ENCODE results near the gene CTNS. TPM values are rescaled to one million over a fixed set of nuclear protein-coding genes. Genes with fewer than 3 reads are reported as not detected.

CTNS gene
- total RNA-seq, 2 donors from 2014 or later = 8.3 to 9.6 TPM

DNA sequence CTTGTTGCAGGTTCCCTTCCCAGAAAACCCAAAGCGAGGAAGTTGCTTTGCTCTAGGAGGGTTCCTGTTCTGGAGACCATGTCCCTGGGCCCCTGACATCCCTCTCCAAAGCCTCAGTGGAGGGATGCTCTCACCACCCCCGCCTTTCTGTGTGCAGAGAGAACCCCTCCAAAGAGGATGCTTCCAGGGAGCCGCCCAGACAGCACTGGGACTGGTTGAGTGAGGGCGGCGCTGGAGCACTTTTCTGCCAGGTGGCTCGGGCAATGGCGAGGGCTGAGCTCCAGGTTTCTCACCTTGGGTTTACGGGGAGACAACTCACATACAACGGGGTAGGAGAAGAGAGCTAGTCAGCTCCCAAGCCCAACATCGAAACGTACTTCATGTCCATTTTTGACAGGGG is 39.3 kb downstream of the CTNS start:
- intact Hi-C loops (cut with DNase I) = no loop called here
- no peak for ATAC-seq
- no peak for DNase-seq

GRCh38 chr17:3678095-3678820 is 41.7 kb downstream of the CTNS start:
- intact Hi-C loops (cut with DNase I) = no loop called here
- ATAC-seq (peak in 1 of 2 donors; percentile 58), DNase-seq (no peak)

DNA sequence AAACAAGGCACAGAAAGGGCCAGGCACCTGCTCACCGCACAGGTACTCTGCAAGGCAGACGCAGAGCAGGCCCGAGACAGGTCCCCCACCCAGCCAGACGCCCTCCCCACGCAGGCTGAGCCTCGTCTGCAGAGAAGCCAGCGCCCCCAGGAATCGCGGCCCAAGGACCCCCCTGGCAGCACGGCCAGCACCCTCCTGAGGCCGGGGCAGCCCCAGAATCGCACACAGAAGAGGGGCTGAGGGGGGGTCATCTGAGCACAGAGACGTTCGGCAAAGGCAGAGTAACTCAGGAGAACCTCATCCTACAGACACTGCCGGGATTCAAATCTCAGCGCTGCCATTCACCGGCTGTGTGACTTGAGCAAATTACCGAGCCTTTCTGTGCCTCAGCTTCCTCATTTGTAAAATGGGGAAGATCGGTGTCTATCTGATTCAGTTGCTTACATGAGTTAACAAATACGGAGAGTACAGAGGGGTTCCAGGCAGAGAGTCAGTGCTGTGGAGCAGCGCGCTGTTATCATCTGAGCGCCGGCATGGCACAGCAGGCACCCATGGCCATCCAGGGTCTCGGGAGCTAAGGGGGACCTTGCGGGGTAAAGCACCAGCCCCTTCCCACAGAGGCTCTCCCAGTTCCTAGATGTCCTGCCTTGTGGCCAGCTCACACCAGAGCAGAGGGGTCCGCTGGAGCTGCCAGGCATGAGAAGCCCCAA is 42.4 kb downstream of the CTNS start:
- DNase-seq (no peak), ATAC-seq (no peak)
- intact Hi-C loops (cut with DNase I) = no loop called here

DNA sequence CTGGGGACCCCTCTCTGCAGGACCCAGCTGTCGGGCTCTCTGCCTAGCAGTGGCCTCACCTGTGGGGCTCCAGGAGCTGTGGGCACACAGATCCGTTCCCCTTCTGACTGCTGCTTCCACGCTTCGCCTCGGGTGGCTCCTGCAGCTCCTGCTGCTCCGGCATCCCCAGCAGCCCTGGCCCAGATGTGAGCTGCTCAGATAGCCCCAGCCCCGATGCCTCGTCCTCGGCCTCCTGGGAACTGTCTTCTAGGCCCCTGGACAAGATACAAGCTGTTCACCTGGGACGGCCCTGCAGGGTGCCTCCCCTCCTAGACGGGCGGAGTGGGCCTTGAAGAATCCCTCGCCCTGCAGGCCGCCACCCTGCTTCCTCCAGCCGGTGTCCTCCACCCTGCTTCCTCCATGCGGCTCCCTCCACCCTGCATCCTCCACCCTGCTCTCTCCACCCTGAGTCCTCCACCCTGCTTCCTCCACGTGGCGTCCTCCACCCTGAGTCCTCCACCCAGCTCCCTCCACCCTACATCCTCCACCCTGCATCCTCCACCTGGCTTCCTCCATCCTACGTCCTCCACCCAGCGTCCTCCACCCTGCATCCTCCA is 43.1 kb downstream of the CTNS start:
- intact Hi-C loops (cut with DNase I) = no loop called here
- no peak for DNase-seq
- no peak for ATAC-seq

DNA sequence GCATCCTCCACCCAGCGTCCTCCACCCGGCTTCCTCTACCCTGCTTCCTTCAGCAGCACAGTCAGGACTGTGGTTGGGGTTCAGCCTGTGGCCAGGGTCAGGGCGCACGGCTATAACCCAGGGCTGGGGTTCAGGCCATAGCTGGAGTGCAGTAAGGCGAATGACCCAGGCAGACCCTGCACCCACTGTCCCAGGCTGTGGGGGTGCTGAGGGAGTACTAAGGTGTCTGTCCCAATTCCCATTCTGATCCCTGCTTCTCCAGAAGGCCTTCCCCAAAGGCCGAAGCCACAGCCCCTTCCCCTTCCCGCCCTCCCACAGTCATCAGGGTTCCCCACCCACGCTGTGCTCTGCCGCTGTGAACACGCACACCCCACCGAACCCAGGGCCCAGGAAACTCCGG is 44.5 kb downstream of the CTNS start:
- no peak for ATAC-seq
- no peak for DNase-seq
- intact Hi-C loops (cut with DNase I) = no loop called here

DNA sequence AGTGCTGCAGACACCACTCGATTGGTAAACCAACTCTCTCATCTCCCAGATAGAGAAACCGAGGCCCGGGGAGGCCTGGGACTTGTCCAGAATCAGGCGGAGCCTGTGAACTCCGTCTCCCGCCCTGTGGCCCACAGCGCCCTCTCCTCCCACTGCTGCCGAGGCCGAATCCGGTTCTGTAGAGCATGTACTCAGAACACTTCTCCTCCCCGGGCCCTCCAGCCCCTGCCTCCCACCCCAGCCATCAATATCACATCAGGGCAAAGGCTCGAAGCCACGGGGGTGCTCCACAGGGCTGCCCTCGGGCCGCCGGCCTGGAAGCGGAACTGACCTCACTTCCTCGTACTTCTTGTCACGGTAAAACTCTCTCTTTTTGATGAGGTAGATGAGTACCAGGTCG is 45.0 kb downstream of the CTNS start:
- ATAC-seq = no peak
- intact Hi-C loops (cut with DNase I) = no loop called here

DNA sequence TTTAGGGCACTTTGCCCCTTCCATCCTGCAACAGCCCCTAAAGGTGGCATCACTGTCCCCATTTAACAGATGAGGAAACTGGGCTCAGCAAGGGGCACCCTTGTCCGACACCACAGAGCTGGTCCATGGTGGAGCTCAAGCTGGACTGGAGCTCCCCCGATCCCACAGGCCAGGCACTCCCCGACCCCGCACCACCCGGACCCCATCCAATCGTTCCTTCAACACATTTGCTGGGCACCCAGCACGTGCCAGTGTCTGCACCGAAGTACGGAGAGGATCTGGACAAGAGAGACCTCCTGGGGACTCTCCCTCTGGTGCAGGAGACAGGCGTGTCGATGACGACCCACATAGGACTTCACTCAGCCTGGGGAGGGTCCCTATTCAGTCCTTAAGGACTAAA is 45.5 kb downstream of the CTNS start:
- no peak for DNase-seq
- intact Hi-C loops (cut with DNase I) = no loop called here
- no peak for ATAC-seq

More for the DNA sequence above, 45.0 kb downstream of the CTNS start:
- DNase-seq = no peak

DNA sequence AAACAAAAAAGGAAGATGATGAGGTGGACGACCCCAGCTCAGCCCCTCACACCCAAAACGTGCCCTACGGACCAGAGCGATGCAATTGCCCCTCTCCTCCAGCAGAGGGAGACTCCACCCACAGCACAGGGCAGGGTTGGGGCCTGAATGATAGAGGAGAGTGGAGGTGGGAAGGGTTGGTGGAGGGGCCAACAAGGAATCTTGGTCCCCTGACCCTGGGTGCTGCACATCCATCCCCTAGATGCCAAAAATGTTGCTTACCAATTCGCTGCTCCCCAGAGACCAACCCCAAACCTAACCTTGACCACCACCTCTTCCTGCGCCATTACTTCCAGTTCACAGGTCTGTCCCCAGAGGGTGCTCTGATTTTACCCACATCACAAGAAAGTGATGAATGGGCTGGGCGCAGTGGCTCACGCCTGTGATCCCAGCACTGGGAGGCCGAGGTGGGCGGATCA is 46.5 kb downstream of the CTNS start:
- intact Hi-C loops (cut with DNase I) = no loop called here
- ATAC-seq (peak; percentile 72 to 76), DNase-seq (no peak)

GRCh38 chr17:3685174-3685573 is 48.6 kb downstream of the CTNS start:
- intact Hi-C loops (cut with DNase I) = no loop called here
- DNase-seq (no peak), ATAC-seq (no peak)

DNA sequence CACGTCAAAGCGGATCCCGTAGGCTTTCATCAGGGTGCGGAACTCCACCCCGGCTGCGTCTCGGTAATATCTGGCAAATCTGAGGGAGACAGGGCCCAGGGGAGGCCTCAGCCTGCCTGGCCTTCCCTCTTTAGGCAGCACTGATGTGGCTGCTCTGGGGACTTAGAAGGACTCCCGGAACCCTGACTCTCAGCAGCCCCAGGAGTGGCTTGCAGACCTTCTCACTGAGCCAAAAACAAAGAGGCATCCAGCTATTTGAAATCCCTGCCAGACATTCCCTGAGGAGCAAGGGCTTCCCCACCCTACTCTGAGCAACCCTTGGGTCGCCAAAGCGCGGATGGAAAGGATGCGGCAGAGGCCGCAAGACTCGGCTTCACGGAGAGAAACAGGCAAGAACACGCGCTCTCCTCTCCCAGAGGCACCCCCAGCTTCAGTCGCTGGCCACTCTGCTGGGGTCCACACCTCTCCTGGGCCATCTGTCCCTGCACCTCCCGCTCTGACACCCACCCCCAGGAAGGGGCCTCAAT is 51.5 kb downstream of the CTNS start:
- intact Hi-C loops (cut with DNase I) = no loop called here
- no peak for ATAC-seq
- no peak for DNase-seq

GRCh38 chr17:3688852-3689261 is 52.3 kb downstream of the CTNS start:
- DNase-seq = no peak
- intact Hi-C loops (cut with DNase I) = no loop called here
- ATAC-seq = peak in 1 of 2 donors; percentile 13

DNA sequence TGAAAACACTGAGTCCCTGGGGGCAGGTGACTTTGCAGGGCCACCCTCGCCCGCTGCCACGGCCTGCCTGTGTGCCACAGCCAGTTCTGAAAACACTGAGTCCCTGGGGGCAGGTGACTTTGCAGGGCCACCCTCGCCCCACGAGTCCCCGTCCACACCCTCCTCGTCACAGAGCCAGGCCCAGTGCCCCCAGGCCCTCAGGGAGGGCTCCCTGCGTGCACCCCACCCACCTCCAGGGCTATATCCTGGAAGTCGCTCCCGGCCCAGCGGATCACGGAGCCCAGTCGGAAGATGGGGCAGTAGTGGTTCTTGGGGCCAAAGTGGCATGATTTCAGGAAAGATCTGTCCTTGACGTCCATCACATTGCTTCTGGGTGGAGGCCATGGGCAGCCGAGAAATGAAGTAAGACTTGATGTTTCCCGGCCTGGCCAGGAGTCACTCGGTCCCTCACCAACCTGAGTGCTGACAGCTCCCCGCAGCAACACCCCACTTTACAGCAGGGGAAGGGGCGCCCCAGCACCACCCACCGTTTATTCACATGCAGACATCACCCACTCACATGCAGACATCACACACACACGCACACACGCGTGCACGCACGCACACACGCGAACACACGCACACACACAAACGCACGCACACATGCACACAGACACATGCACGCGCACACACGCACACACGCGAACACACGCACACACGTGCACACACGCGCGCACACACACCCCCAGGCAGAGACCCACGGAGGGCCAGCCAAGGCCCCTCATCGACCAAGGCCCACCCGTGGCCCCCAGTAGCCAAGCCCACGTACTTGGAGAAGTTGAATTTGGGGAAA is 52.9 kb downstream of the CTNS start:
- intact Hi-C loops (cut with DNase I) = no loop called here
- DNase-seq = no peak
- no peak for ATAC-seq

- ATAC-seq (no peak), DNase-seq (no peak)
- intact Hi-C loops (cut with DNase I) = no loop called here
These were observed 53.6 kb downstream of the CTNS start for GRCh38 chr17:3690094-3690715.

DNA sequence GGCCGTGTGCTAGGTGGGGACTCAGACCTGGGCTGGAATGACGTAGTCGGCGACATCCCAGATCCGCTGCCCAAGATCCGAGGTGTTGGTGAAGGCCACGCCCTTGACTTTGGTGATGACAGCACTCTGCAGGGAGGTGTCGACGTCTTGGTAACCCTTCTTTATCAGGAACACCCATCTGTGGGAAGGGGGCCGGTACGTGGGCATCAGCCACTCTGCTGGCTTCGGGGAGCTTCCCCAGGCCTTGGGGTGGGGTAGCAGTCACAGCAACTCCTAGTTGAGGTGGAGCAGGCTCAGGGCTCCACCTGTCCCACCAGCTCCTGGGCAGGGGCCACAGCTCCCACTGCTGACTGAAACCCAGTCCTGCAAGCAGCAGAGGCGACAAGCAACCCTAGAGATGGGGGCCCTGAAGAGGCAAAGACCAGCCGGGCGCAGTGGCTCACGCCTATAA is 55.1 kb downstream of the CTNS start:
- no peak for DNase-seq
- ATAC-seq = no peak
- intact Hi-C loops (cut with DNase I) = no loop called here

GRCh38 chr17:3692346-3692745 is 55.8 kb downstream of the CTNS start:
- no peak for ATAC-seq
- intact Hi-C loops (cut with DNase I) = no loop called here
- no peak for DNase-seq

GRCh38 chr17:3693141-3693540 is 56.6 kb downstream of the CTNS start:
- intact Hi-C loops (cut with DNase I) = no loop called here
- ATAC-seq (no peak), DNase-seq (no peak)

DNA sequence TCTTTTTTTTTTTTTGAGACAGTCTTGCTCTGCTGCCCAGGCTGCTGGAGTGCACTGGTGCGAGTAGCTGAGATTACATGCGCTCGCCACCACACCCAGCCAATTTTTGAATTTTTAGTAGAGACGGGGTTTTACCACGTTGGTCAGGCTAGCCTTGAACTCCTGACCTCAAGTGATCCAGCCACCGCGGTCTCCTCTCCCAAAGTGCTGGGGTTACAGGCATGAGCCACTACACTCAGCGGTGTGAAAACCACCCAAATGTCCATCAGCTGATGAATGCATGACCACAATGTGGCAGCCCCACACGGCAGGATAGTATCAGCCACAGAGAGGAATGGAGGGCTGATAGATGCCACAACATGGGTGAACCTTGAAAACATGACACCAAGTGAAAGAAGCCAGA is 57.3 kb downstream of the CTNS start:
- intact Hi-C loops (cut with DNase I) = no loop called here
- DNase-seq = no peak
- no peak for ATAC-seq

- DNase-seq (peak; percentile 62), ATAC-seq (peak; percentile 86 to 88)
- intact Hi-C loops (cut with DNase I) = no loop called here
These were observed 58.7 kb downstream of the CTNS start for GRCh38 chr17:3695129-3695722.
